B cell (primary cell): ENCODE results near the gene IL20RA. TPM values are rescaled to one million over a fixed set of nuclear protein-coding genes. Genes with fewer than 3 reads are reported as not detected.

Source experiments
- ATAC-seq: fragments of 200-7000 bp; cut with Tn5 transposase; one replicate; pipeline ENCODE4 v1.10.0; 2021; ENCODE audit warnings: low read depth, mild to moderate bottlenecking, moderate number of reproducible peaks, moderate library complexity
- CTCF ChIA-PET: fragments of 350-600 bp; sonication (Branson Sonifier 250); formaldehyde crosslinking; loops from one replicate; lab custom pipeline; 2021; ENCODE audit warnings: antibody characterized with exemption, inconsistent platforms; lab: Charles Lee
- POLR2A ChIA-PET: fragments of 350-600 bp; sonication (Branson Sonifier 250); formaldehyde crosslinking; loops from one replicate; lab custom pipeline; 2021; ENCODE audit warnings: antibody characterized with exemption; lab: Charles Lee
- DNase-seq: peaks from one replicate; pipeline ENCODE4 v3.0.0; 2013
- H2AFZ ChIP-seq: 2 replicates; pipeline ENCODE4 v1.6.1; 2012; ENCODE audit warnings: mild to moderate bottlenecking, low read depth, low read length; ENCODE audit not compliant: insufficient read depth, poor library complexity, severe bottlenecking
- H3K27ac ChIP-seq, 2 donors: 1 replicate in 1 of 2; 2 replicates in 1 of 2; pipeline ENCODE4 v1.5.1; 2012 to 2013; ENCODE audit warnings: low read length in 2 of 2, mild to moderate bottlenecking in 2 of 2, moderate library complexity in 1 of 2
- H3K27me3 ChIP-seq, 4 experiments: fragments of 200-600 bp in 1 of 4; sonication (generic) in 1 of 4; replicated peaks in 1 of 4; 1 replicate in 2 of 4; 2 replicates in 2 of 4; pipeline versions ENCODE4 v1.6.1 to v1.7.0; 2013 to 2016; ENCODE audit warnings: low read length in 3 of 4, mild to moderate bottlenecking in 2 of 4, mixed read lengths in 1 of 4, moderate library complexity in 1 of 4; ENCODE audit not compliant: insufficient read depth in 4 of 4, control insufficient read depth in 3 of 4; ENCODE audit errors: control extremely low read depth in 1 of 4
- H3K36me3 ChIP-seq, 2 experiments: replicated peaks in 1 of 2; 1 replicate in 1 of 2; 2 replicates in 1 of 2; pipeline versions ENCODE4 v1.6.1 to v1.7.1; 2013; ENCODE audit warnings: low read length in 1 of 2; ENCODE audit not compliant: insufficient read depth in 2 of 2, control insufficient read depth in 1 of 2; ENCODE audit errors: control extremely low read depth in 1 of 2, extremely low read depth in 1 of 2
- H3K4me1 ChIP-seq, 2 donors: fragments of 200-600 bp in 1 of 2; sonication (generic) in 1 of 2; 1 replicate in 1 of 2; 2 replicates in 1 of 2; pipeline versions ENCODE4 v1.5.1 to v1.6.1; 2013 to 2017; ENCODE audit warnings: low read length in 2 of 2; ENCODE audit not compliant: control insufficient read depth in 2 of 2, insufficient read depth in 2 of 2
- H3K4me2 ChIP-seq: replicated peaks from 2 replicates; pipeline ENCODE3; 2012; ENCODE audit warnings: mild to moderate bottlenecking, low read depth, low read length; ENCODE audit not compliant: poor library complexity, severe bottlenecking
- H3K4me3 ChIP-seq, 5 experiments: fragments of 200-600 bp in 1 of 5; sonication (generic) in 1 of 5; 1 replicate in 3 of 5; 2 replicates in 2 of 5; pipeline versions ENCODE4 v1.5.1 to v1.7.0; 2011 to 2016; ENCODE audit warnings: low read length in 4 of 5, mild to moderate bottlenecking in 4 of 5, low read depth in 2 of 5, control low read depth in 1 of 5, moderate library complexity in 1 of 5; ENCODE audit not compliant: insufficient read depth in 1 of 5; ENCODE audit errors: control extremely low read depth in 1 of 5, extremely low read depth in 1 of 5
- H3K79me2 ChIP-seq: fragments of 200-600 bp; sonication (generic); one replicate; pipeline ENCODE4 v1.6.0; 2016; ENCODE audit warnings: low read length; ENCODE audit not compliant: control insufficient read depth, insufficient read depth
- H3K9ac ChIP-seq: fragments of 200-600 bp; sonication (generic); 2 replicates; pipeline ENCODE4 v1.6.1; 2017; ENCODE audit warnings: mild to moderate bottlenecking, low read length, moderate library complexity
- H3K9me3 ChIP-seq, 3 donors: one replicate each; pipeline versions ENCODE4 v1.6.1 to v1.7.1; 2013; ENCODE audit warnings: low read length in 2 of 3; ENCODE audit not compliant: control insufficient read depth in 2 of 3, insufficient read depth in 1 of 3; ENCODE audit errors: control extremely low read depth in 1 of 3
- H4K20me1 ChIP-seq: 2 replicates; pipeline ENCODE4 v1.6.0; 2012; ENCODE audit warnings: mild to moderate bottlenecking, low read length; ENCODE audit not compliant: insufficient read depth, control insufficient read depth, poor library complexity, severe bottlenecking
- H3K27ac Mint-ChIP-seq: one replicate; pipeline ENCODE4 v1.8.0; 2021; ENCODE audit warnings: mixed read lengths
- H3K27me3 Mint-ChIP-seq: one replicate; pipeline ENCODE4 v1.8.0; 2021; ENCODE audit warnings: mixed read lengths
- H3K4me1 Mint-ChIP-seq: one replicate; pipeline ENCODE4 v1.8.0; 2021; ENCODE audit warnings: mixed read lengths
- H3K4me3 Mint-ChIP-seq: one replicate; pipeline ENCODE4 v1.8.0; 2021; ENCODE audit warnings: mixed read lengths
- H3K9me3 Mint-ChIP-seq: one replicate; pipeline ENCODE4 v1.8.0; 2022; ENCODE audit warnings: mixed read lengths; ENCODE audit not compliant: insufficient read depth
- EZH2 ChIP-seq: IDR thresholded peaks from 2 replicates; pipeline ENCODE4 v1.6.1; 2012; ENCODE audit warnings: borderline replicate concordance, low read depth, mild to moderate bottlenecking, moderate library complexity, low read length; ENCODE audit not compliant: insufficient read depth, poor library complexity, severe bottlenecking
- WGBS: methylation state at CpG from one replicate; pipeline ENCODE4 v1.1.5; 2013; ENCODE audit warnings: missing lambda C conversion rate; ENCODE audit not compliant: insufficient coverage; 5-methylcytosine and 5-hydroxymethylcytosine counted together
- intact Hi-C: fragments of 100-400 bp; cut with micrococcal nuclease; formaldehyde crosslinking; loops from one replicate; pipeline ENCODE4 v1.10.0; 2022
- polyA plus RNA-seq: library from polyadenylated mRNA; depleted of rRNA; stranded (reverse); fragments of >200 nt; gene quantifications from 2 replicates; pipeline ENCODE4 v1.2.3, GENCODE V29; 2012
- total RNA-seq, 2 donors: library from RNA; stranded (reverse); fragments of 120-200 nt in 1 of 2; gene quantifications; 1 replicate in 1 of 2; 2 replicates in 1 of 2; pipeline versions ENCODE4 v1.2.3 to v1.2.4, GENCODE V29; 2013 to 2022
- TF ChIP-seq, protein P1 (sequence below): fragments of 200-600 bp; IDR thresholded peaks from one replicate; pipeline ENCODE4 v1.8.0; 2022; ENCODE audit warnings: antibody characterized with exemption, mild to moderate bottlenecking

The IL20RA gene
- total and polyA plus RNA-seq, 2 donors (not counting 1 experiment from before 2014, with no cell fraction given), result not detected

GRCh38 chr6:137089305-137089704 is 44.5 kb upstream of the IL20RA start:
- Histone ChIP-seq H3K9ac (no peak overlapping the region), H3K79me2 (no peaks in the 10 kb centered on the region), H3K9me3 (no peaks in the 10 kb centered on the region), H3K27ac (no peak overlapping the region), H3K4me3 (no peak overlapping the region), H3K4me1 (peaks cover 13 to 16% of the 10 kb centered on the region in 2 donors), H3K36me3 (no peaks in the 10 kb centered on the region), H4K20me1 (no peaks in the 10 kb centered on the region), H3K27me3 (no peaks in the 10 kb centered on the region), H3K4me2 (no peak overlapping the region), H2AFZ (no peak overlapping the region)
- TF ChIP-seq, protein P1, sequence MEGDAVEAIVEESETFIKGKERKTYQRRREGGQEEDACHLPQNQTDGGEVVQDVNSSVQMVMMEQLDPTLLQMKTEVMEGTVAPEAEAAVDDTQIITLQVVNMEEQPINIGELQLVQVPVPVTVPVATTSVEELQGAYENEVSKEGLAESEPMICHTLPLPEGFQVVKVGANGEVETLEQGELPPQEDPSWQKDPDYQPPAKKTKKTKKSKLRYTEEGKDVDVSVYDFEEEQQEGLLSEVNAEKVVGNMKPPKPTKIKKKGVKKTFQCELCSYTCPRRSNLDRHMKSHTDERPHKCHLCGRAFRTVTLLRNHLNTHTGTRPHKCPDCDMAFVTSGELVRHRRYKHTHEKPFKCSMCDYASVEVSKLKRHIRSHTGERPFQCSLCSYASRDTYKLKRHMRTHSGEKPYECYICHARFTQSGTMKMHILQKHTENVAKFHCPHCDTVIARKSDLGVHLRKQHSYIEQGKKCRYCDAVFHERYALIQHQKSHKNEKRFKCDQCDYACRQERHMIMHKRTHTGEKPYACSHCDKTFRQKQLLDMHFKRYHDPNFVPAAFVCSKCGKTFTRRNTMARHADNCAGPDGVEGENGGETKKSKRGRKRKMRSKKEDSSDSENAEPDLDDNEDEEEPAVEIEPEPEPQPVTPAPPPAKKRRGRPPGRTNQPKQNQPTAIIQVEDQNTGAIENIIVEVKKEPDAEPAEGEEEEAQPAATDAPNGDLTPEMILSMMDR, result no peak
- TF ChIP-seq EZH2, result no peak
- H3K27me3 Mint-ChIP-seq, result no peaks in the 10 kb centered on the region
- no peaks in the 10 kb centered on the region for H3K9me3 Mint-ChIP-seq
- WGBS, result 86% methylated on average over 3 of the region's 5 CpGs
- peaks cover 19% of the 10 kb centered on the region for H3K4me1 Mint-ChIP-seq
- intact Hi-C loops, result no loop called here
- ATAC-seq, result no peak
- H3K4me3 Mint-ChIP-seq, result no peak overlapping the region
- no peak overlapping the region for H3K27ac Mint-ChIP-seq
- no peak for DNase-seq
- POLR2A ChIA-PET, result no interaction called here
- CTCF ChIA-PET, result interaction anchor here (1.1 to 12.3 kb wide), 6 partner anchors 8 to 225 kb away, joined by 3 to 265 read pairs (median 10); partner anchors contain the start of gene IL22RA2

DNA sequence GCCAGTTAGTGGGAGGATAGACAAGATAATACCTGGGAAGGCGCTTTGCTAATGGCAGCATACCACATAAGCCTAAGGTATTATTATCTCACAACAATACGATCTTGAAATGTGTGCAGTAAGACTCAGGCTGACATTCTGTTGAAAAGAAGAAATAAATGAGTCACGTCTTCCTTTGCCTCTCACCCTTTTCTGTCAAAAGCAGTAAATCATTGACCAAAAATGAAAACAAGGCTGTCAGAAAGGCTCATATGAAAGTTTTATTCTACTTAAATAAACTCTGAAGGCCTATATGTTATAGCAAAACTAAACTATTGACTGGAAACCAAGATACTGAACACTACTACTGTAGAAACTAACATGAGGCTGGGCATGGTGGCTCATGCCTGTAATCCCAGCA is 43.1 kb upstream of the IL20RA start:
- TF ChIP-seq, protein P1, result no peak
- TF ChIP-seq EZH2, result no peak
- intact Hi-C loops, result no loop called here
- Histone ChIP-seq H3K9me3 (no peaks in the 10 kb centered on the region), H3K27ac (no peak overlapping the region), H3K9ac (no peak overlapping the region), H3K4me3 (no peak overlapping the region), H2AFZ (no peak overlapping the region), H3K4me1 (peaks cover 0 to 2% of the 10 kb centered on the region in 2 donors), H4K20me1 (no peaks in the 10 kb centered on the region), H3K4me2 (no peak overlapping the region), H3K27me3 (no peaks in the 10 kb centered on the region), H3K79me2 (no peaks in the 10 kb centered on the region), H3K36me3 (no peaks in the 10 kb centered on the region)
- DNase-seq (no peak), ATAC-seq (no peak)
- no peak overlapping the region for H3K4me3 Mint-ChIP-seq
- H3K4me1 Mint-ChIP-seq, result peaks cover 6% of the 10 kb centered on the region
- WGBS, result no CpG with 5 or more reads among the region's 3 CpGs
- no peaks in the 10 kb centered on the region for H3K27me3 Mint-ChIP-seq
- no peak overlapping the region for H3K27ac Mint-ChIP-seq
- POLR2A ChIA-PET, result no interaction called here
- no peaks in the 10 kb centered on the region for H3K9me3 Mint-ChIP-seq
- CTCF ChIA-PET, result interaction anchor here (0.8 to 3.1 kb wide), 4 partner anchors 10 to 226 kb away, joined by 3 to 22 read pairs (median 8); no protein-coding TSS in a partner anchor
